ENCODE measurements around the gene DOCK1.

The DOCK1 gene

DNA sequence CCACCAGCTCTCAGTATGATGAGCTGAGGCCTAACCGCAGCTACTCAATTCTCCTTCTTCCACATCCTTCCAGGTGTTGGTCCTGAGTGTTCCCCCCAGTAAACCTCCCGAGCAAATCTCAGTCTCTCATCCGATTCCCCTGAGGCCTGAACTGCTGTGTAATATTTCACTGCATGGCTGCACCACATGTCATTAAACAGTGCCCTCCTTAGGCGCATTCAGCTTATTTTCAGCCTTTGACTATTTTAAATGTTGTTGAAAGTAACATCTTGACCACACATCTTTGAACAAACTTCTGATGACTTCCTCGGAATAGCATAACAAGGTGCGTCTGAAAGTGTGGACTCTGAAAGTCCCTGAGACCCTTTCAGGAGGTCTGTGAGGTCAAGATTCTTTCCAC is 581.1 kb downstream of the DOCK1 start:
- Histone ChIP-seq H3K4me1 (ENCODE audit: low read depth, poor library complexity, severe bottlenecking) (no peaks in the 10 kb centered on the region), H4K20me1 (ENCODE audit: insufficient read depth) (no peaks in the 10 kb centered on the region), H3K4me3 (IDR thresholded peaks at IDR 0.05; ENCODE audit: insufficient read depth, low read depth, low read length) (no peak overlapping the region), H3K36me3 (ENCODE audit: insufficient read depth) (no peaks in the 10 kb centered on the region), H3K27ac (no peak overlapping the region), H2AFZ (ENCODE audit: low read depth) (no peak overlapping the region), H3K9ac (no peak overlapping the region), H3K79me2 (ENCODE audit: insufficient read depth, low read depth) (no peaks in the 10 kb centered on the region), H3K4me2 (no peak overlapping the region), H3K27me3 (ENCODE audit: insufficient read depth, low read depth) (no peaks in the 10 kb centered on the region)
- TF ChIP-seq, protein P1, sequence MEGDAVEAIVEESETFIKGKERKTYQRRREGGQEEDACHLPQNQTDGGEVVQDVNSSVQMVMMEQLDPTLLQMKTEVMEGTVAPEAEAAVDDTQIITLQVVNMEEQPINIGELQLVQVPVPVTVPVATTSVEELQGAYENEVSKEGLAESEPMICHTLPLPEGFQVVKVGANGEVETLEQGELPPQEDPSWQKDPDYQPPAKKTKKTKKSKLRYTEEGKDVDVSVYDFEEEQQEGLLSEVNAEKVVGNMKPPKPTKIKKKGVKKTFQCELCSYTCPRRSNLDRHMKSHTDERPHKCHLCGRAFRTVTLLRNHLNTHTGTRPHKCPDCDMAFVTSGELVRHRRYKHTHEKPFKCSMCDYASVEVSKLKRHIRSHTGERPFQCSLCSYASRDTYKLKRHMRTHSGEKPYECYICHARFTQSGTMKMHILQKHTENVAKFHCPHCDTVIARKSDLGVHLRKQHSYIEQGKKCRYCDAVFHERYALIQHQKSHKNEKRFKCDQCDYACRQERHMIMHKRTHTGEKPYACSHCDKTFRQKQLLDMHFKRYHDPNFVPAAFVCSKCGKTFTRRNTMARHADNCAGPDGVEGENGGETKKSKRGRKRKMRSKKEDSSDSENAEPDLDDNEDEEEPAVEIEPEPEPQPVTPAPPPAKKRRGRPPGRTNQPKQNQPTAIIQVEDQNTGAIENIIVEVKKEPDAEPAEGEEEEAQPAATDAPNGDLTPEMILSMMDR (conservative IDR thresholded peaks at IDR 0.05; ENCODE audit: low read depth, low read length): no peak

GRCh38 chr10:127492607-127493250 is 587.5 kb downstream of the DOCK1 start:
- H3K27me3 ChIP-seq (ENCODE audit: insufficient read depth, low read depth): no peaks in the 10 kb centered on the region
- H4K20me1 ChIP-seq (ENCODE audit: insufficient read depth): no peaks in the 10 kb centered on the region
- H3K9ac ChIP-seq: no peak overlapping the region
- H3K79me2 ChIP-seq (ENCODE audit: insufficient read depth, low read depth): no peaks in the 10 kb centered on the region
- H3K4me2 ChIP-seq: no peak overlapping the region
- no peaks in the 10 kb centered on the region for H3K36me3 ChIP-seq (ENCODE audit: insufficient read depth)
- H3K4me3 ChIP-seq (IDR thresholded peaks at IDR 0.05; ENCODE audit: insufficient read depth, low read depth, low read length): no peak overlapping the region
- H2AFZ ChIP-seq (ENCODE audit: low read depth): no peak overlapping the region
- no peak overlapping the region for H3K27ac ChIP-seq
- no peaks in the 10 kb centered on the region for H3K4me1 ChIP-seq (ENCODE audit: low read depth, poor library complexity, severe bottlenecking)
- TF ChIP-seq, protein P1 (conservative IDR thresholded peaks at IDR 0.05; ENCODE audit: low read depth, low read length): no peak

DNA sequence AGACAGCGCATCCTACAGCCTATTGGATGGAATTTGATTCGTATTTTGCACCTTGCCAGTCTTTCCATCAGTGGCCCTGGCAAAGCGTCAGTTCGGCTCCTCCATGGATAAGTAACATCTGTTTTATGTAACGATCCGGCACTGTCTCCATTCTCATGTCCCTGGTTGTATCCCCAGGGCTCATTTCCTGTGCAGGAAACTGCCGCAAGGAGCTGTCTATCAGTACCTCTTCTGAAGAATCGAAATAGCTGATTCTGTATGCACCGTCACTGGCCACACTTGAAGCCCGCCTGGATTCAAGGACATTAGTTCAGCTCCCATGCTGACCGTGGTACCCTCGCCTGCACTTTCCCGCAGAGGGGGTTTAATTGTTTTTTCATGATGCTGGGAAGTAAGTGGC is 590.8 kb downstream of the DOCK1 start:
- TF ChIP-seq, protein P1 (conservative IDR thresholded peaks at IDR 0.05; ENCODE audit: low read depth, low read length): no peak
- Histone ChIP-seq H3K9ac (no peak overlapping the region), H4K20me1 (ENCODE audit: insufficient read depth) (no peaks in the 10 kb centered on the region), H3K27ac (no peak overlapping the region), H3K4me1 (ENCODE audit: low read depth, poor library complexity, severe bottlenecking) (no peaks in the 10 kb centered on the region), H3K4me3 (IDR thresholded peaks at IDR 0.05; ENCODE audit: insufficient read depth, low read depth, low read length) (no peak overlapping the region), H3K36me3 (ENCODE audit: insufficient read depth) (no peaks in the 10 kb centered on the region), H3K4me2 (no peak overlapping the region), H3K27me3 (ENCODE audit: insufficient read depth, low read depth) (no peaks in the 10 kb centered on the region), H2AFZ (ENCODE audit: low read depth) (no peak overlapping the region), H3K79me2 (ENCODE audit: insufficient read depth, low read depth) (no peaks in the 10 kb centered on the region)

- TF ChIP-seq, protein P1 (conservative IDR thresholded peaks at IDR 0.05; ENCODE audit: low read depth, low read length): no peak
- H3K4me3 ChIP-seq (IDR thresholded peaks at IDR 0.05; ENCODE audit: insufficient read depth, low read depth, low read length): no peak overlapping the region
- no peaks in the 10 kb centered on the region for H4K20me1 ChIP-seq (ENCODE audit: insufficient read depth)
- no peaks in the 10 kb centered on the region for H3K79me2 ChIP-seq (ENCODE audit: insufficient read depth, low read depth)
- no peaks in the 10 kb centered on the region for H3K4me1 ChIP-seq (ENCODE audit: low read depth, poor library complexity, severe bottlenecking)
- no peak overlapping the region for H2AFZ ChIP-seq (ENCODE audit: low read depth)
- no peak overlapping the region for H3K4me2 ChIP-seq
- H3K27ac ChIP-seq: no peak overlapping the region
- no peaks in the 10 kb centered on the region for H3K27me3 ChIP-seq (ENCODE audit: insufficient read depth, low read depth)
- no peaks in the 10 kb centered on the region for H3K36me3 ChIP-seq (ENCODE audit: insufficient read depth)
- no peak overlapping the region for H3K9ac ChIP-seq
Observed at GRCh38 chr10:127497685-127498084, 592.5 kb downstream of the DOCK1 start.

Data from KMS-11 (cell line).